ENCODE data around the gene CDKN2C.
A peak's percentile ranks its signal among the peaks of the same experiment; 100 is the strongest.

Gene CDKN2C

DNA sequence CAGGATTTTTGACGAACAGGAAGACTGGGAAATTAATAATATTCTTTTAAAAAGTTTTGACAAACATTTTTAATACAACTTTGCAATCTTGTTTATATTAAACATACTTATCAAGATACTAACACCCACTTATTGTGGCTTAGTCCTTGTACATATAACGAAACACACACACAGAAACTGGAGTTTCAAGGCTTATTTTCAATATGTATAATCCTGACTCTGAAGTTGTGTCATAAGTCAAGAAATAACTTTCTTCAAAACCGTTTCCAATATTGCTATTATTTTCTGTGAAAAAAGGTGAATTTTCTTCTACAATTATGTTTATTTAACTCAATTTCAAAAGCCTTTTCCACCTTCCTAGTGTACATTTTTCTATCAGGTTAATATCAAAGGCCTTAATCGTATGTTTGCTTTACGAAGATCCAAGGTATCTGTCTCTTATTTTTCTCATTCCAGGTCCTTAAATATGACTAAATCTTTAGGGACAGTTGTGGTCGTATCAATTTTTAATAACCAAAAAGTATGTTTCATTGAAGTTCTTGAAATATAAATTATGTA, 1.8 kb downstream of the CDKN2C start:
- DNase-seq (ENCODE audit: extremely low read depth, low read depth): no peak
- H3K4me3 ChIP-seq (replicated peaks; ENCODE audit: low read depth, low read length): peak overlapping the region; percentile 67; the same call in 1 of the 2 replicates
- no peak for TF ChIP-seq CTCF (IDR thresholded peaks at IDR 0.05; ENCODE audit: low read depth, low read length, missing control alignments)

- no peak for TF ChIP-seq CTCF (IDR thresholded peaks at IDR 0.05; ENCODE audit: low read depth, low read length, missing control alignments)
- no peak for DNase-seq (ENCODE audit: extremely low read depth, low read depth)
- H3K4me3 ChIP-seq (replicated peaks; ENCODE audit: low read depth, low read length): no peak overlapping the region
Observed at GRCh38 chr1:50972766-50973165, 2.7 kb downstream of the CDKN2C start.

GRCh38 chr1:50973255-50973654, 3.2 kb downstream of the CDKN2C start:
- DNase-seq (ENCODE audit: extremely low read depth, low read depth): no peak
- H3K4me3 ChIP-seq (replicated peaks; ENCODE audit: low read depth, low read length): no peak overlapping the region
- TF ChIP-seq CTCF (IDR thresholded peaks at IDR 0.05; ENCODE audit: low read depth, low read length, missing control alignments): no peak

GRCh38 chr1:50973875-50974617, 4.0 kb downstream of the CDKN2C start:
- no peak for TF ChIP-seq CTCF (IDR thresholded peaks at IDR 0.05; ENCODE audit: low read depth, low read length, missing control alignments)
- DNase-seq (ENCODE audit: extremely low read depth, low read depth): no peak
- H3K4me3 ChIP-seq (replicated peaks; ENCODE audit: low read depth, low read length): no peak overlapping the region

GRCh38 chr1:50974618-50974935, 4.5 kb downstream of the CDKN2C start:
- TF ChIP-seq CTCF (IDR thresholded peaks at IDR 0.05; ENCODE audit: low read depth, low read length, missing control alignments): no peak
- no peak overlapping the region for H3K4me3 ChIP-seq (replicated peaks; ENCODE audit: low read depth, low read length)
- DNase-seq (ENCODE audit: extremely low read depth, low read depth): no peak

GRCh38 chr1:50975436-50975835, 5.4 kb downstream of the CDKN2C start:
- no peak for DNase-seq (ENCODE audit: extremely low read depth, low read depth)
- TF ChIP-seq CTCF (IDR thresholded peaks at IDR 0.05; ENCODE audit: low read depth, low read length, missing control alignments): no peak
- no peak overlapping the region for H3K4me3 ChIP-seq (replicated peaks; ENCODE audit: low read depth, low read length)

All from HFF-Myc (cell line).